SK-N-SH treated with all-trans-retinoic acid at 6 μM for 48 hours (cell line): ENCODE results near the gene SP3.

Experiments used
- CREB5 ChIP-seq: fragments of 250-450 bp; sonication (Bioruptor Pico); IDR thresholded peaks from 2 replicates; pipeline ENCODE4 v1.5.1; 2020; ENCODE audit warnings: low read depth, mild to moderate bottlenecking, moderate library complexity
- POU6F1 ChIP-seq: fragments of 250-450 bp; sonication (Bioruptor Pico); IDR thresholded peaks from 2 replicates; pipeline ENCODE4 v1.8.0; 2021; ENCODE audit warnings: low read depth, mild to moderate bottlenecking, moderate library complexity, borderline replicate concordance
- ZC3H10 ChIP-seq: fragments of 250-450 bp; sonication (Bioruptor Pico); IDR thresholded peaks from 2 replicates; pipeline ENCODE4 v1.5.1; 2021; ENCODE audit warnings: mild to moderate bottlenecking, moderate library complexity
- ZNF8 ChIP-seq: fragments of 450-650 bp; formaldehyde crosslinking; IDR thresholded peaks from 2 replicates; pipeline ENCODE4 v1.5.0; 2020; ENCODE audit warnings: mild to moderate bottlenecking, moderate library complexity

- TF ChIP-seq ZNF8 (CRISPR knock-in tag) (no peak), ZC3H10 (CRISPR knock-in tag) (no peak), CREB5 (no peak), POU6F1 (no peak)
Measured at GRCh38 chr2:173982182-173982714, 17.1 kb upstream of the SP3 start.
